HepG2 (cell line): ENCODE measurements around the gene NUP93. TPM values are rescaled to one million over a fixed set of nuclear protein-coding genes. Genes with fewer than 3 reads are reported as not detected.

Experiments
- ATAC-seq: fragments of 200-7000 bp; cut with Tn5 transposase; 3 replicates; pipeline ENCODE4 v1.9.1; 2020; ENCODE audit warnings: mild to moderate bottlenecking, moderate library complexity
- BruUV-seq: library from RNA; stranded (reverse); fragments of 400-500 nt; replicated peaks from 2 replicates; lab custom pipeline; 2021; lab: Mats Ljungman, UMichigan
- CTCF ChIA-PET: fragments of 300-600 bp; formaldehyde crosslinking; extraction: SDS; loops from one replicate; lab custom pipeline; 2021; ENCODE audit warnings: low total read pairs, inconsistent platforms, low intra/inter-chr PET ratio; lab: Yijun Ruan, JAX
- POLR2A ChIA-PET: fragments of 350-600 bp; sonication (Branson Sonifier 250); formaldehyde crosslinking; loops from one replicate; lab custom pipeline; 2020; ENCODE audit warnings: antibody characterized with exemption, inconsistent platforms; lab: Yijun Ruan, JAX
- DNase-seq: peaks from one replicate; pipeline ENCODE4 v3.0.0-alpha.2; 2015; ENCODE audit warnings: low spot score
- FAIRE-seq: peaks from 3 replicates; lab custom pipeline; 2011; peaks lifted over from hg19 to GRCh38; lab: Jason Lieb, UNC
- H2AFZ ChIP-seq: one replicate; pipeline ENCODE4 v1.6.1; 2011; ENCODE audit warnings: low read length, inconsistent platforms
- H3K27ac ChIP-seq: fragments of 300-600 bp; 3 replicates; pipeline ENCODE4 v1.8.0; 2011; ENCODE audit warnings: mixed run types, mild to moderate bottlenecking, mixed read lengths, low read length, inconsistent platforms; ENCODE audit not compliant: insufficient read depth; ENCODE audit errors: extremely low read length
- H3K27me3 ChIP-seq, 2 experiments: fragments of 200-600 bp in 1 of 2; 2 replicates in 1 of 2; 3 replicates in 1 of 2; pipeline versions ENCODE4 v1.6.0 to v1.8.0; 2011; ENCODE audit warnings: low read length in 2 of 2, mild to moderate bottlenecking in 2 of 2, moderate library complexity in 2 of 2, inconsistent platforms in 1 of 2; ENCODE audit not compliant: insufficient read depth in 2 of 2, control insufficient read depth in 1 of 2
- H3K36me3 ChIP-seq, 2 experiments: fragments of 200-600 bp in 1 of 2; replicated peaks in 1 of 2; 2 replicates in 1 of 2; 3 replicates in 1 of 2; pipeline versions ENCODE4 v1.5.1 to v1.8.0; 2011; ENCODE audit warnings: low read length in 2 of 2, inconsistent platforms in 1 of 2; ENCODE audit not compliant: insufficient read depth in 2 of 2, control insufficient read depth in 1 of 2
- H3K4me1 ChIP-seq: 2 replicates; pipeline ENCODE4 v1.5.1; 2012; ENCODE audit warnings: low read length, inconsistent platforms; ENCODE audit not compliant: insufficient read depth
- H3K4me2 ChIP-seq: 2 replicates; pipeline ENCODE4 v1.6.0; 2011; ENCODE audit warnings: low read depth, low read length, inconsistent platforms
- H3K4me3 ChIP-seq, 3 experiments: fragments of 200-600 bp in 1 of 3; sonication (generic), shearing (Covaris generic) in 1 of 3; replicated peaks in 1 of 3; 2 replicates each; pipeline ENCODE4 v1.5.1; 2011 to 2016; ENCODE audit warnings: low read length in 3 of 3, inconsistent platforms in 2 of 3, low read depth in 2 of 3, mild to moderate bottlenecking in 2 of 3, control low read depth in 1 of 3, mixed read lengths in 1 of 3; ENCODE audit not compliant: insufficient read depth in 1 of 3
- H3K79me2 ChIP-seq: one replicate; pipeline ENCODE4 v1.6.1; 2011; ENCODE audit warnings: low read length, inconsistent platforms; ENCODE audit not compliant: insufficient read depth
- H3K9ac ChIP-seq: 2 replicates; pipeline ENCODE4 v1.6.0; 2011; ENCODE audit warnings: mild to moderate bottlenecking, low read depth, low read length, inconsistent platforms; ENCODE audit not compliant: insufficient read depth
- H3K9me3 ChIP-seq: 2 replicates; pipeline ENCODE4 v1.5.1; 2012; ENCODE audit warnings: mild to moderate bottlenecking, low read length
- H4K20me1 ChIP-seq: 2 replicates; pipeline ENCODE4 v1.6.0; 2011; ENCODE audit warnings: inconsistent platforms, mild to moderate bottlenecking, low read length, moderate library complexity; ENCODE audit not compliant: insufficient read depth
- ARNT2 ChIP-seq: sonication (generic); formaldehyde crosslinking; IDR thresholded peaks from 2 replicates; pipeline ENCODE4 v1.8.0; 2022; ENCODE audit warnings: mild to moderate bottlenecking, low read depth, missing genetic modification reagents, moderate library complexity
- CBX1 ChIP-seq: IDR thresholded peaks from one replicate; pipeline ENCODE4 v1.6.1; 2016; ENCODE audit warnings: antibody characterized with exemption, low read depth
- ELF1 ChIP-seq: sonication (generic); formaldehyde crosslinking; IDR thresholded peaks from 2 replicates; pipeline ENCODE4 v1.4.0; 2020; ENCODE audit warnings: missing genetic modification reagents
- KDM3A ChIP-seq: IDR thresholded peaks from 2 replicates; pipeline ENCODE4 v1.6.1; 2018; ENCODE audit warnings: low read depth, missing compliant biosample characterization
- KDM5B ChIP-seq: sonication (generic); formaldehyde crosslinking; IDR thresholded peaks from 2 replicates; pipeline ENCODE4 v1.4.0; 2020; ENCODE audit warnings: missing genetic modification reagents, mild to moderate bottlenecking, borderline replicate concordance
- MED8 ChIP-seq: sonication (generic); formaldehyde crosslinking; IDR thresholded peaks from 2 replicates; pipeline ENCODE4 v1.8.1; 2023; ENCODE audit warnings: mild to moderate bottlenecking, missing genetic modification reagents; ENCODE audit not compliant: insufficient replicate concordance
- MIER2 ChIP-seq: IDR thresholded peaks from 2 replicates; pipeline ENCODE4 v1.6.1; 2016; ENCODE audit warnings: missing biosample characterization, missing genetic modification reagents
- MXI1 ChIP-seq: IDR thresholded peaks from 3 replicates; pipeline ENCODE4 v1.6.1; 2012; ENCODE audit warnings: low read depth, low read length, inconsistent platforms, borderline replicate concordance
- WGBS: methylation state at CpG from one replicate; pipeline ENCODE4 v1.1.6; 2017; ENCODE audit warnings: low lambda C conversion rate; 5-methylcytosine and 5-hydroxymethylcytosine counted together
- in situ Hi-C: cut with HindIII; loops from 2 replicates; pipeline ENCODE4 v1.10.0; 2017; ENCODE audit warnings: low pct_unique_long_range_greater_than_20kb; ENCODE audit not compliant: extremely low pct_ligation_motif_present
- intact Hi-C: fragments of 100-400 bp; cut with micrococcal nuclease; formaldehyde crosslinking; loops from one replicate; pipeline ENCODE4 v1.10.0; 2022; ENCODE audit not compliant: unreplicated experiment
- polyA plus RNA-seq, 8 experiments: library from polyadenylated mRNA; depleted of rRNA in 3 of 8; stranded (reverse) in 7 of 8; unstranded in 1 of 8; fragments of >200 nt; fragmentation: Illumina TruSeq in 4 of 8; extraction: Trizol in 4 of 8; gene quantifications; 2 replicates each; pipeline versions ENCODE4 v1.2.1 to v1.2.3, GENCODE V29; 2011 to 2016; ENCODE audit warnings: low read depth in 4 of 8, missing spikeins in 1 of 8, mixed read lengths in 1 of 8; ENCODE audit not compliant: insufficient read depth in 1 of 8
- total RNA-seq, 5 experiments: library from RNA; depleted of rRNA; stranded (reverse); fragments of >200 nt; fragmentation: Illumina TruSeq; extraction: Trizol; gene quantifications; 2 replicates each; pipeline ENCODE4 v1.2.3, GENCODE V29; 2016; ENCODE audit warnings: low read depth in 1 of 5
- TF ChIP-seq, protein P1 (sequence below): sonication (generic); formaldehyde crosslinking; IDR thresholded peaks from 2 replicates; pipeline ENCODE4 v1.8.0; 2022; ENCODE audit warnings: missing genetic modification reagents, mild to moderate bottlenecking, inconsistent platforms, borderline replicate concordance
- TF ChIP-seq, protein P2 (sequence below): sonication (generic); formaldehyde crosslinking; IDR thresholded peaks from 2 replicates; pipeline ENCODE4 v1.4.0; 2020; ENCODE audit warnings: missing genetic modification reagents
- TF ChIP-seq, protein P3 (sequence below): sonication (generic); formaldehyde crosslinking; IDR thresholded peaks from 2 replicates; pipeline ENCODE4 v1.5.0; 2020; ENCODE audit warnings: mild to moderate bottlenecking, missing genetic modification reagents, borderline replicate concordance
- TF ChIP-seq, protein P4 (sequence below): sonication (generic); formaldehyde crosslinking; IDR thresholded peaks from 2 replicates; pipeline ENCODE4 v1.4.0; 2020; ENCODE audit warnings: low read depth, missing genetic modification reagents

Gene NUP93
- total and polyA plus RNA-seq, 2 of the 13 experiments (the other 11 are each of a cell fraction or from before 2014, with no cell fraction given) = 58.5 to 140 TPM

DNA sequence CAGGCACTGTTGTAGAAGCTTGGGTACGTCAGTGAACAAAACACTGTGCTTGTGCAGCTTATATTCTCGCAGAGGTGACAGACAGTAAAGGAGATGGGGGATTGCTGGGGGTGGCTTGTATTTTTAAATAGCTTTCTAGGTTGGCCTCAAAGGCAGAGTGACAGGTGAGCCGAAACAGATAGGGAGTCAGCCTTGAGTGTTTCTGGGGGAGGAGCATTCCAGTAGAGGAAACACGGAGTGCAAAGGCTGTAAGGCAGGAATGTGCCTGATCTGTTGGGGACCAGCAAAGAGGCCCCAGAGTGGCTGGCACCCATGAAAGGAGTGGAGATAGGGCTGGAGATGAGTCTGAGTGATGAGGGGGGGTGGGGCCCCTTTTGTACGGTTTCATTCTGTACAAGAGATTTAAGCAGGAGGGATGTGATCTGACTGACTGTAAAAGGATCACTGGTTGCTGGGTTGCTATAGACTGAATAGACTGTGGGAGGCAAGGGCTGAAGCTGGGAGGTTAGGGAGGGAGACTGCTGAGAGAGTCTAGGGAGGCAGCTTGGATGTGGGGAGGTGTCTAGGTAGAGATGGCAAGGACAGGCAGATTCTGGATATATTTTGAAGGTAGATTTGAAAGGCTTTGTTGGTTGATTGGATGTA lies 15.2 kb downstream of the NUP93 start:
- FAIRE-seq (peak; percentile 57), ATAC-seq (peak; percentile 100), DNase-seq (peak; percentile 89)
- ChIA-PET CTCF (no interaction called here), POLR2A (interaction anchor here (1.6 kb wide), 1 partner anchor 187 kb away, joined by 3 read pairs; the partner anchor contains the start of gene HERPUD1)
- Histone ChIP-seq H3K4me1 (peaks cover 48% of the 10 kb centered on the region), H3K27me3 (no peaks in the 10 kb centered on the region), H3K9ac (no peak overlapping the region), H3K36me3 (peaks cover 9 to 20% of the 10 kb centered on the region in 2 experiments), H2AFZ (no peak overlapping the region), H4K20me1 (peaks cover 8% of the 10 kb centered on the region; the same call in 1 of the 2 replicates), H3K4me2 (peak overlapping the region; percentile 76), H3K79me2 (peaks cover 42% of the 10 kb centered on the region), H3K27ac (peak overlapping the region; percentile 37), H3K4me3 (peak overlapping the region in 1 of 3 experiments; percentile 24; a peak in 1 of 6 replicates), H3K9me3 (no peaks in the 10 kb centered on the region)
- 19% methylated on average over 5 of the region's 5 CpGs for WGBS
- intact Hi-C loops = loop anchor here (1.0 kb wide), 1 partner anchor 21 kb away; no protein-coding TSS in a partner anchor
- in situ Hi-C loops = no loop called here
- no TSS peak for BruUV-seq
- TF ChIP-seq, protein P1, sequence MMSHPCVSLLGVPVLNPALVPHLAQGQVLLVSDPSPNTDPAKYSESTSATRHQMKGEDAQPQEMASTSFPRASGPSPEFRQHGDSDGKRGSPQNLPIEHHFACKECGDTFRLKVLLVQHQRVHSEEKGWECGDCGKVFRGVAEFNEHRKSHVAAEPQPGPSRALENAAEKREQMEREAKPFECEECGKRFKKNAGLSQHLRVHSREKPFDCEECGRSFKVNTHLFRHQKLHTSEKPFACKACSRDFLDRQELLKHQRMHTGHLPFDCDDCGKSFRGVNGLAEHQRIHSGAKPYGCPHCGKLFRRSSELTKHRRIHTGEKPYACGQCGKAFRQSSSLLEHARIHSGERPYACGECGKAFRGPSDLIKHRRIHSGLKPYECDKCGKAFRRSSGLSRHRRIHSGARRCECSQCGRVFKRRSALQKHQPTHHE (CRISPR knock-in tag) = no peak
- TF ChIP-seq KDM3A (no peak), MIER2 (CRISPR knock-in tag) (no peak), MXI1 (no peak), MED8 (CRISPR knock-in tag) (no peak), KDM5B (CRISPR knock-in tag) (no peak), CBX1 (no peak), ELF1 (no peak), ARNT2 (CRISPR knock-in tag) (no peak)
- TF ChIP-seq, protein P2, sequence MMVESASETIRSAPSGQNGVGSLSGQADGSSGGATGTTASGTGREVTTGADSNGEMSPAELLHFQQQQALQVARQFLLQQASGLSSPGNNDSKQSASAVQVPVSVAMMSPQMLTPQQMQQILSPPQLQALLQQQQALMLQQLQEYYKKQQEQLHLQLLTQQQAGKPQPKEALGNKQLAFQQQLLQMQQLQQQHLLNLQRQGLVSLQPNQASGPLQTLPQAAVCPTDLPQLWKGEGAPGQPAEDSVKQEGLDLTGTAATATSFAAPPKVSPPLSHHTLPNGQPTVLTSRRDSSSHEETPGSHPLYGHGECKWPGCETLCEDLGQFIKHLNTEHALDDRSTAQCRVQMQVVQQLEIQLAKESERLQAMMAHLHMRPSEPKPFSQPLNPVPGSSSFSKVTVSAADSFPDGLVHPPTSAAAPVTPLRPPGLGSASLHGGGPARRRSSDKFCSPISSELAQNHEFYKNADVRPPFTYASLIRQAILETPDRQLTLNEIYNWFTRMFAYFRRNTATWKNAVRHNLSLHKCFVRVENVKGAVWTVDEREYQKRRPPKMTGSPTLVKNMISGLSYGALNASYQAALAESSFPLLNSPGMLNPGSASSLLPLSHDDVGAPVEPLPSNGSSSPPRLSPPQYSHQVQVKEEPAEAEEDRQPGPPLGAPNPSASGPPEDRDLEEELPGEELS (CRISPR knock-in tag) = peak; percentile 60; the same call in 1 of the 2 replicates
- TF ChIP-seq, protein P3, sequence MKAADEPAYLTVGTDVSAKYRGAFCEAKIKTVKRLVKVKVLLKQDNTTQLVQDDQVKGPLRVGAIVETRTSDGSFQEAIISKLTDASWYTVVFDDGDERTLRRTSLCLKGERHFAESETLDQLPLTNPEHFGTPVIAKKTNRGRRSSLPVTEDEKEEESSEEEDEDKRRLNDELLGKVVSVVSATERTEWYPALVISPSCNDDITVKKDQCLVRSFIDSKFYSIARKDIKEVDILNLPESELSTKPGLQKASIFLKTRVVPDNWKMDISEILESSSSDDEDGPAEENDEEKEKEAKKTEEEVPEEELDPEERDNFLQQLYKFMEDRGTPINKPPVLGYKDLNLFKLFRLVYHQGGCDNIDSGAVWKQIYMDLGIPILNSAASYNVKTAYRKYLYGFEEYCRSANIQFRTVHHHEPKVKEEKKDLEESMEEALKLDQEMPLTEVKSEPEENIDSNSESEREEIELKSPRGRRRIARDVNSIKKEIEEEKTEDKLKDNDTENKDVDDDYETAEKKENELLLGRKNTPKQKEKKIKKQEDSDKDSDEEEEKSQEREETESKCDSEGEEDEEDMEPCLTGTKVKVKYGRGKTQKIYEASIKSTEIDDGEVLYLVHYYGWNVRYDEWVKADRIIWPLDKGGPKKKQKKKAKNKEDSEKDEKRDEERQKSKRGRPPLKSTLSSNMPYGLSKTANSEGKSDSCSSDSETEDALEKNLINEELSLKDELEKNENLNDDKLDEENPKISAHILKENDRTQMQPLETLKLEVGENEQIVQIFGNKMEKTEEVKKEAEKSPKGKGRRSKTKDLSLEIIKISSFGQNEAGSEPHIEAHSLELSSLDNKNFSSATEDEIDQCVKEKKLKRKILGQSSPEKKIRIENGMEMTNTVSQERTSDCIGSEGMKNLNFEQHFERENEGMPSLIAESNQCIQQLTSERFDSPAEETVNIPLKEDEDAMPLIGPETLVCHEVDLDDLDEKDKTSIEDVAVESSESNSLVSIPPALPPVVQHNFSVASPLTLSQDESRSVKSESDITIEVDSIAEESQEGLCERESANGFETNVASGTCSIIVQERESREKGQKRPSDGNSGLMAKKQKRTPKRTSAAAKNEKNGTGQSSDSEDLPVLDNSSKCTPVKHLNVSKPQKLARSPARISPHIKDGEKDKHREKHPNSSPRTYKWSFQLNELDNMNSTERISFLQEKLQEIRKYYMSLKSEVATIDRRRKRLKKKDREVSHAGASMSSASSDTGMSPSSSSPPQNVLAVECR (CRISPR knock-in tag) = no peak
- TF ChIP-seq, protein P4, sequence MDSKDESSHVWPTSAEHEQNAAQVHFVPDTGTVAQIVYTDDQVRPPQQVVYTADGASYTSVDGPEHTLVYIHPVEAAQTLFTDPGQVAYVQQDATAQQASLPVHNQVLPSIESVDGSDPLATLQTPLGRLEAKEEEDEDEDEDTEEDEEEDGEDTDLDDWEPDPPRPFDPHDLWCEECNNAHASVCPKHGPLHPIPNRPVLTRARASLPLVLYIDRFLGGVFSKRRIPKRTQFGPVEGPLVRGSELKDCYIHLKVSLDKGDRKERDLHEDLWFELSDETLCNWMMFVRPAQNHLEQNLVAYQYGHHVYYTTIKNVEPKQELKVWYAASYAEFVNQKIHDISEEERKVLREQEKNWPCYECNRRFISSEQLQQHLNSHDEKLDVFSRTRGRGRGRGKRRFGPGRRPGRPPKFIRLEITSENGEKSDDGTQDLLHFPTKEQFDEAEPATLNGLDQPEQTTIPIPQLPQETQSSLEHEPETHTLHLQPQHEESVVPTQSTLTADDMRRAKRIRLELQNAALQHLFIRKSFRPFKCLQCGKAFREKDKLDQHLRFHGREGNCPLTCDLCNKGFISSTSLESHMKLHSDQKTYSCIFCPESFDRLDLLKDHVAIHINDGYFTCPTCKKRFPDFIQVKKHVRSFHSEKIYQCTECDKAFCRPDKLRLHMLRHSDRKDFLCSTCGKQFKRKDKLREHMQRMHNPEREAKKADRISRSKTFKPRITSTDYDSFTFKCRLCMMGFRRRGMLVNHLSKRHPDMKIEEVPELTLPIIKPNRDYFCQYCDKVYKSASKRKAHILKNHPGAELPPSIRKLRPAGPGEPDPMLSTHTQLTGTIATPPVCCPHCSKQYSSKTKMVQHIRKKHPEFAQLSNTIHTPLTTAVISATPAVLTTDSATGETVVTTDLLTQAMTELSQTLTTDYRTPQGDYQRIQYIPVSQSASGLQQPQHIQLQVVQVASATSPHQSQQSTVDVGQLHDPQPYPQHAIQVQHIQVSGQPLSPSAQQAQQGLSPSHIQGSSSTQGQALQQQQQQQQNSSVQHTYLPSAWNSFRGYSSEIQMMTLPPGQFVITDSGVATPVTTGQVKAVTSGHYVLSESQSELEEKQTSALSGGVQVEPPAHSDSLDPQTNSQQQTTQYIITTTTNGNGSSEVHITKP = no peak
